ENCODE measurements around the gene NKX6-1.

The NKX6-1 gene

DNA sequence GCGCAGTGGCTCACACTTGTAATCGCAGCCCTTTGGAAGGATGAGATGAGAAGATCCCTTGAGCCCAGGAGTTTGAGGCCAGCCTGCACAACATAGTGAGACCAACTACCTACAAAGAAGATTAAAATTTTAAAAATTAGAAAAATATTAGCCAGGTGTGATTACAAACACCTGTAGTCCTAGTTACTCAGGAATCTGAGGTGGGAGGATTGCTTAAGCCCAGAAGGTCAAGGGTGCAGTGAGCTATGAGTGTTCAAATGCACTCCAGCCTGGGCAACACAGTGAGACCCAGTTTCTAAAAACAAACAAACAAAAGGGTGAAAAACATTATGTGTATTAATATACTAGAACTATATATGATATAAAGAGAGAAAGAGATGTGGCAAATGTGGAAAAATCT, 36.8 kb upstream of the NKX6-1 start:
- no peak overlapping the region for H2AFZ ChIP-seq (ENCODE audit: low read length)
- H3F3A ChIP-seq (ENCODE audit: low read depth): no peaks in the 10 kb centered on the region
- H3K4me2 ChIP-seq (ENCODE audit: low read depth, low read length, poor library complexity, severe bottlenecking): no peak overlapping the region
- no peak overlapping the region for H3K4me3 ChIP-seq (ENCODE audit: low read length, poor library complexity, severe bottlenecking)
- no peaks in the 10 kb centered on the region for H3K9me2 ChIP-seq (replicated peaks; ENCODE audit: low read depth, low read length)
- H4K20me1 ChIP-seq (ENCODE audit: insufficient read depth, low read length, poor library complexity, severe bottlenecking): no peaks in the 10 kb centered on the region
- H3K9me3 ChIP-seq (ENCODE audit: insufficient read depth, low read depth, low read length): no peaks in the 10 kb centered on the region
- no peaks in the 10 kb centered on the region for H3K79me2 ChIP-seq (ENCODE audit: insufficient read depth, low read length)
- H3K9ac ChIP-seq (ENCODE audit: low read depth, low read length, poor library complexity, severe bottlenecking): no peak overlapping the region
- TF ChIP-seq, protein P1, sequence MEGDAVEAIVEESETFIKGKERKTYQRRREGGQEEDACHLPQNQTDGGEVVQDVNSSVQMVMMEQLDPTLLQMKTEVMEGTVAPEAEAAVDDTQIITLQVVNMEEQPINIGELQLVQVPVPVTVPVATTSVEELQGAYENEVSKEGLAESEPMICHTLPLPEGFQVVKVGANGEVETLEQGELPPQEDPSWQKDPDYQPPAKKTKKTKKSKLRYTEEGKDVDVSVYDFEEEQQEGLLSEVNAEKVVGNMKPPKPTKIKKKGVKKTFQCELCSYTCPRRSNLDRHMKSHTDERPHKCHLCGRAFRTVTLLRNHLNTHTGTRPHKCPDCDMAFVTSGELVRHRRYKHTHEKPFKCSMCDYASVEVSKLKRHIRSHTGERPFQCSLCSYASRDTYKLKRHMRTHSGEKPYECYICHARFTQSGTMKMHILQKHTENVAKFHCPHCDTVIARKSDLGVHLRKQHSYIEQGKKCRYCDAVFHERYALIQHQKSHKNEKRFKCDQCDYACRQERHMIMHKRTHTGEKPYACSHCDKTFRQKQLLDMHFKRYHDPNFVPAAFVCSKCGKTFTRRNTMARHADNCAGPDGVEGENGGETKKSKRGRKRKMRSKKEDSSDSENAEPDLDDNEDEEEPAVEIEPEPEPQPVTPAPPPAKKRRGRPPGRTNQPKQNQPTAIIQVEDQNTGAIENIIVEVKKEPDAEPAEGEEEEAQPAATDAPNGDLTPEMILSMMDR (conservative IDR thresholded peaks at IDR 0.05; ENCODE audit: low read length): no peak
- no peak for TF ChIP-seq EZH2phosphoT487 (IDR thresholded peaks at IDR 0.05; ENCODE audit: borderline replicate concordance)
- H3K36me3 ChIP-seq (ENCODE audit: insufficient read depth, low read length): no peaks in the 10 kb centered on the region
- no peaks in the 10 kb centered on the region for H3K4me1 ChIP-seq (ENCODE audit: insufficient read depth, low read length, poor library complexity, severe bottlenecking)
- no peaks in the 10 kb centered on the region for H3K27me3 ChIP-seq (ENCODE audit: insufficient read depth, low read length, poor library complexity, severe bottlenecking)

DNA sequence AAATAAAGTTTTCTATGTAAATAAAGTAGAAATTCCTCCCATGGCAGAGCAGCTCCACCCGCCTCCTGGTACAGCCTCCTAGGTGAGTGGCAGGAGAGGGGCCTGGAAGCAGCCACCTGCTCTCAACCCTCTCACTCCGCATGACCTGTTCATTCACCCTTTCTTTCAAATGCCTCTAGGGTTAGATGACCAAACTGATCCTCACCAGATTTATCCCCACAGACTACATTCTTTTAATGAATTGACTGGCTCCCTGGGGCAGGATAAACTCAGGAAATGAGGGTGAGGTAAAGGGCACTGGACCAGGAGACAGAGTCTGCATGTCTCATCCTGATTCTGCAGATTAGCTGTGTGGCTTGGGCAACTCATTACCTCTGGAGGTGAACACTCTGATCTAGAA, 32.6 kb upstream of the NKX6-1 start:
- no peaks in the 10 kb centered on the region for H3K9me3 ChIP-seq (ENCODE audit: insufficient read depth, low read depth, low read length)
- H3K9ac ChIP-seq (ENCODE audit: low read depth, low read length, poor library complexity, severe bottlenecking): no peak overlapping the region
- H3K4me3 ChIP-seq (ENCODE audit: low read length, poor library complexity, severe bottlenecking): no peak overlapping the region
- H3K4me2 ChIP-seq (ENCODE audit: low read depth, low read length, poor library complexity, severe bottlenecking): no peak overlapping the region
- peaks cover 7% of the 10 kb centered on the region for H3K4me1 ChIP-seq (ENCODE audit: insufficient read depth, low read length, poor library complexity, severe bottlenecking)
- H3K9me2 ChIP-seq (replicated peaks; ENCODE audit: low read depth, low read length): no peaks in the 10 kb centered on the region
- TF ChIP-seq, protein P1 (conservative IDR thresholded peaks at IDR 0.05; ENCODE audit: low read length): no peak
- no peak for TF ChIP-seq EZH2phosphoT487 (IDR thresholded peaks at IDR 0.05; ENCODE audit: borderline replicate concordance)
- H3F3A ChIP-seq (ENCODE audit: low read depth): no peaks in the 10 kb centered on the region
- H3K27me3 ChIP-seq (ENCODE audit: insufficient read depth, low read length, poor library complexity, severe bottlenecking): no peaks in the 10 kb centered on the region
- H3K36me3 ChIP-seq (ENCODE audit: insufficient read depth, low read length): no peaks in the 10 kb centered on the region
- no peak overlapping the region for H2AFZ ChIP-seq (ENCODE audit: low read length)
- H4K20me1 ChIP-seq (ENCODE audit: insufficient read depth, low read length, poor library complexity, severe bottlenecking): no peaks in the 10 kb centered on the region
- H3K79me2 ChIP-seq (ENCODE audit: insufficient read depth, low read length): no peaks in the 10 kb centered on the region

DNA sequence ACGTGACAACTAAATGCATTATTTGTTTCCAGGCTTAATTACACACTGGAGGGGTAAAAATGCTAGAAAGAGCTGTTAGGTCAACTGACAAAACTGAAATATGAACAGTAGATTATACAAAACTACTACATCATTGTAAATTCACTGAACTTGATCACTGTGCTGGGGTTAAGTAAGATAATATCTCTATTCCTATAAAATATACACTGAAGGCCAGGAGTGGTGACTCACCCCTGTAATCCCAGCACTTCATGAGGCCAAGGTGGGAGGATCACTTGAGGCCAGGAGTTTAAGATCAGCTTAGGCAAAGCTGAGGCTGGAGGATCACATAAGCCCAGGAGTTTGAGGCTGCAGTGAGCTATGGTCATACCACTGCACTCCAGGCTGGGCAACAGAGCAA, 31.8 kb upstream of the NKX6-1 start:
- no peak overlapping the region for H3K9ac ChIP-seq (ENCODE audit: low read depth, low read length, poor library complexity, severe bottlenecking)
- no peaks in the 10 kb centered on the region for H3K36me3 ChIP-seq (ENCODE audit: insufficient read depth, low read length)
- H3K4me1 ChIP-seq (ENCODE audit: insufficient read depth, low read length, poor library complexity, severe bottlenecking): peaks cover 7% of the 10 kb centered on the region
- no peaks in the 10 kb centered on the region for H3F3A ChIP-seq (ENCODE audit: low read depth)
- no peaks in the 10 kb centered on the region for H3K27me3 ChIP-seq (ENCODE audit: insufficient read depth, low read length, poor library complexity, severe bottlenecking)
- H3K79me2 ChIP-seq (ENCODE audit: insufficient read depth, low read length): no peaks in the 10 kb centered on the region
- no peaks in the 10 kb centered on the region for H3K9me2 ChIP-seq (replicated peaks; ENCODE audit: low read depth, low read length)
- no peak overlapping the region for H3K4me3 ChIP-seq (ENCODE audit: low read length, poor library complexity, severe bottlenecking)
- H3K9me3 ChIP-seq (ENCODE audit: insufficient read depth, low read depth, low read length): no peaks in the 10 kb centered on the region
- TF ChIP-seq, protein P1 (conservative IDR thresholded peaks at IDR 0.05; ENCODE audit: low read length): no peak
- no peak for TF ChIP-seq EZH2phosphoT487 (IDR thresholded peaks at IDR 0.05; ENCODE audit: borderline replicate concordance)
- H3K4me2 ChIP-seq (ENCODE audit: low read depth, low read length, poor library complexity, severe bottlenecking): peak overlapping the region; percentile 18
- no peak overlapping the region for H2AFZ ChIP-seq (ENCODE audit: low read length)
- no peaks in the 10 kb centered on the region for H4K20me1 ChIP-seq (ENCODE audit: insufficient read depth, low read length, poor library complexity, severe bottlenecking)

All from Loucy (cell line).